HK-2 (cell line): ENCODE data around the gene FAM187B.

ENCODE experiments used
- DNase-seq: peaks from one replicate; pipeline ENCODE4 v3.0.0-alpha.2; 2018; ENCODE audit not compliant: unreplicated experiment

The FAM187B gene

DNA sequence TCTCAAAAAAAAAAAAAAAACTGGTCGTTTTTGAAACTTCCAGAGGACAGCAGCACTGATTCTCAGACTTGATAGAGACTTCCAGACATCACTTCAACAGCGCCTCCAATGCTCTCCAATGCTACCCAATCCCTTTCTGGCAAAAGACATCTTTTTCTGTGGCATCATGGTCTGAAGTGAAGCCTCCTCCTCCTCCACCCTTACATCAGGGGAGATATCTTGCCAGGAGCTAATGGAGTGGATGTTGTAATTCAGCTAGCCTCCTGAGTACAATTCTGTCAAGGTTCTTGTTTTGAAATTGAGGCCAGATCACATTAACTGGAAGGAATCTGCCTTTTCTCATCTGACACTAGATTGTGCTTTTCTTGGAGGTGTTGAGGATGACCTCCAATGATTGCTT lies 49.8 kb downstream of the FAM187B start:
- no peak for DNase-seq

- no peak for DNase-seq
Measured at GRCh38 chr19:35177377-35178274, 50.9 kb downstream of the FAM187B start.

DNA sequence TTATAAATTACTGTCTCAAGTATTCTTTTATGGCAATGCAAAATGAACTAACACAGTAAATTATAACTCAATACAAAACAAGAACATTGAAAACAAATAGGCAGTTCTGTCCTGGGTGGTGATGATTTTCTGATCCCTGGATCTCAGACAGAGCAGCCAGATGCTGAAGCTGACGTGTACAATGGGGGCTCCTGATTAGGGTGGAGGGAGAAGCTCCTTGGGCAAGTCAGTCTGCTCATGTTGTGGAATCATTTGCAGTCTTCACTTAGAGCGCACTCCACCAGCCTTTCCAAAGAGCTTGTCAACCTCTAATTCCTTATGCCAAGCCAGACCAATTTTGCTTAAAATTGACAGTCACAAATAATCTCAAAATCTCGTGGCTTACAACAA lies 52.4 kb downstream of the FAM187B start:
- no peak for DNase-seq
